ENCODE results near the gene TP73. TPM values are rescaled to one million over a fixed set of nuclear protein-coding genes. Genes with fewer than 3 reads are reported as not detected.
A peak's percentile ranks its signal among the peaks of the same experiment; 100 is the strongest.

The TP73 gene
- total and polyA plus RNA-seq, 5 experiments from 2014 or later: 0.04 to 0.06 TPM; not detected in 3

- peaks cover 0 to 1% (median 0%) of the 10 kb centered on the region in 3 donors for H3K36me3 Mint-ChIP-seq
- H3K27me3 Mint-ChIP-seq: peaks cover 2 to 25% (median 10%) of the 10 kb centered on the region in 5 donors
These were observed 78.4 kb downstream of the TP73 start for GRCh38 chr1:3730543-3731247.

DNA sequence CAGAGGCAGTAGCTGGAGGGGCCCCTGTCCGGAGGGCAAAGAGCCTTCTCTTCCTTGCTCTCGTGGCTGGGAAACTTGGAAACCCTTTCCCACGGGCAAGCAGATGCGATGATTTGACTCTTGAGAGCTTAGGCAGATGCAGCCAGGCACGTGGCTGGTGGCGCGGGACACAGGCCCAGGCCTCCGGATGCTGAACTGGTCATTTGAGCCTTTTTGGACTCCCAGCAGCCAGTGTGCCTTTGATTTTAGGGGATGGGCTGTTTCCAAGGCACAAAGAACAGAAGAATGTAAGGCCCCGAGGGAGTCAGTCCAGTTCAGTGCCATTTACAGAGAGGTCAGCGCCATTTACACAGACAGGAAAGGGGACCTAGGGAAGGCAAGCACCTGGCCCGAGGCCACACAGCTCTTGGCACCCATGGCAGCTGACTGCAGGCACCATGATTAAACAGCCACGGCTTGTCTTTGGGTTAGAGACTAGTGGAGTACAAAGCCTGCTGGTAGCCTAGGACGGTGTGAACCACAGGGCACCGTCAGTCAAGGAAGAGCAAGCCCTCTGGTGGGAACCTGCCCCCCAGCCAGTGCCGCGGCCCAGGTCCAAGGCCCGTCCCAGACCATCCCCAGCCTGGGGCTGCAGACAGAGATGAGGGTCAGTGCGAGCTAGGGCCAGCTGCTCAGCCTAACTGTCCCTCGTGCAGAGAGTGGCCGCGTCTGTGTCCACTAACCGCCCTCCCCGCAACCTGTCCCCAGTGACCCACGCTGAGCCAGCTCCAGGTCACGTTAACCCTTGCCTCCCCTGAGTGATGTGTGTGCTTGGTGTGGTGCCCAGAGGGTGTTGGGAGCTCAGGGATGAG is 79.5 kb downstream of the TP73 start:
- no peak overlapping the region for H3K27ac Mint-ChIP-seq
- H3K27me3 Mint-ChIP-seq: peaks cover 2 to 19% (median 8%) of the 10 kb centered on the region in 5 donors
- peaks cover 0 to 11% (median under 1%) of the 10 kb centered on the region in 3 donors for H3K36me3 Mint-ChIP-seq
- H3K9me3 Mint-ChIP-seq: peaks cover 0 to 2% (median 0%) of the 10 kb centered on the region in 9 donors
- DNase-seq: no peak
- ATAC-seq: no peak
- H3K4me3 Mint-ChIP-seq: no peak overlapping the region
- H3K4me1 Mint-ChIP-seq: no peaks in the 10 kb centered on the region
- POLR2A ChIA-PET: no interaction called here

More at GRCh38 chr1:3730543-3731247, 78.4 kb downstream of the TP73 start:
- Mint-ChIP-seq H3K9me3 (peaks cover 0 to 2% (median 0%) of the 10 kb centered on the region in 9 donors), H3K27ac (no peak overlapping the region), H3K4me3 (no peak overlapping the region), H3K4me1 (no peaks in the 10 kb centered on the region)
- ATAC-seq (no peak), DNase-seq (no peak)
- POLR2A ChIA-PET: no interaction called here

DNA sequence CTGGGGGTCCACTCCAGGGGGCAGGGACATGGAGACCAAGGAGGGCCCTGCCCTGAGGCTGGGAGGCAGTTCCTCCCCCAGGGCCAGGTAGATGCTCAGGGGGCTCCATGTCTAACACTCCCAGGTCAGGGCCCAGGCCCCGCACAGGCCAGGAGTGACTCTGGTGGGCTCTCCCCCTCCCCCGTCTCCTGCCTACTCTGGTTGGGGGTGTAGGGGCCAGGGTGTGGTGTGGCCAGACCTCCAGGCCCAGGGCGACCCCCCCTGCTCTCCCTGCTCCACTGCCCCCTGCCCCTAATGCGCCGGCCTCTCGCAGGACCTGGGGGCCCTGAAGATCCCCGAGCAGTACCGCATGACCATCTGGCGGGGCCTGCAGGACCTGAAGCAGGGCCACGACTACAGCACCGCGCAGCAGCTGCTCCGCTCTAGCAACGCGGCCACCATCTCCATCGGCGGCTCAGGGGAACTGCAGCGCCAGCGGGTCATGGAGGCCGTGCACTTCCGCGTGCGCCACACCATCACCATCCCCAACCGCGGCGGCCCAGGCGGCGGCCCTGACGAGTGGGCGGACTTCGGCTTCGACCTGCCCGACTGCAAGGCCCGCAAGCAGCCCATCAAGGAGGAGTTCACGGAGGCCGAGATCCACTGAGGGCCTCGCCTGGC is 80.2 kb downstream of the TP73 start:
- Mint-ChIP-seq H3K27me3 (peaks cover 2 to 15% (median 6%) of the 10 kb centered on the region in 5 donors), H3K36me3 (peaks cover 0 to 11% (median 8%) of the 10 kb centered on the region in 3 donors), H3K9me3 (peaks cover 0 to 2% (median 0%) of the 10 kb centered on the region in 9 donors), H3K4me3 (no peak overlapping the region), H3K27ac (peak overlapping the region in 1 of 10 donors; percentile 41), H3K4me1 (no peaks in the 10 kb centered on the region)
- DNase-seq: no peak
- ATAC-seq: no peak
- POLR2A ChIA-PET: no interaction called here

GRCh38 chr1:3733094-3733882 is 81.0 kb downstream of the TP73 start:
- peaks cover 2 to 12% (median 6%) of the 10 kb centered on the region in 5 donors for H3K27me3 Mint-ChIP-seq
- no peak overlapping the region for H3K27ac Mint-ChIP-seq
- no peaks in the 10 kb centered on the region for H3K4me1 Mint-ChIP-seq
- H3K9me3 Mint-ChIP-seq: peaks cover 0 to 2% (median 0%) of the 10 kb centered on the region in 9 donors
- POLR2A ChIA-PET: no interaction called here
- no peak for ATAC-seq
- peaks cover 0 to 11% (median 8%) of the 10 kb centered on the region in 3 donors for H3K36me3 Mint-ChIP-seq
- no peak overlapping the region for H3K4me3 Mint-ChIP-seq
- DNase-seq: no peak

GRCh38 chr1:3733883-3734589 is 81.7 kb downstream of the TP73 start:
- ATAC-seq (no peak), DNase-seq (no peak)
- no peaks in the 10 kb centered on the region for H3K9me3 Mint-ChIP-seq
- H3K4me1 Mint-ChIP-seq: no peaks in the 10 kb centered on the region
- peak overlapping the region in 1 of 10 donors; percentile 5 for H3K27ac Mint-ChIP-seq
- H3K27me3 Mint-ChIP-seq: peaks cover 0 to 4% (median 1%) of the 10 kb centered on the region in 5 donors
- POLR2A ChIA-PET: no interaction called here
- no peak overlapping the region for H3K4me3 Mint-ChIP-seq
- peaks cover 0 to 11% (median 8%) of the 10 kb centered on the region in 3 donors for H3K36me3 Mint-ChIP-seq

DNA sequence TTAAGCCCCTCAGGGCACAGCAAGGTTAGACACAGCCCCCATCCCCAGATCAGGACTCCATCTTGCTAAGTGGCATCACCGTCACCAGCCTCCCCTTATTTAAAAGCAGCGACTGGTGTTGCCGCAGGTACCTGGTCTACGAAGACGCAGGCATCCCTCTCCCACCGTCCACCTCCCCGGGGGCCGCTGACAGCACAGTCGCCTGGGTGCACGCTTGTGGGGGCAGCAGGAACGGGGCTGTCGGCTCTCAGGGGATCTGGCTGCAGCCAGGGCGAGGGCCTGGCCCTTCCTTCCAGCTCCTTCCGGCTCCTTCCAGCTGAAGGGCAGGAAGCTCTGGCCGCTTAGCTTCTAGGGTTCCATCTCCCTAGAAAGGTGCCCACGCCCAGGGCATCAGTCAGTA is 82.3 kb downstream of the TP73 start:
- no peak overlapping the region for H3K27ac Mint-ChIP-seq
- no peak for DNase-seq
- no peak for ATAC-seq
- no peak overlapping the region for H3K4me3 Mint-ChIP-seq
- POLR2A ChIA-PET: no interaction called here
- no peaks in the 10 kb centered on the region for H3K4me1 Mint-ChIP-seq
- H3K36me3 Mint-ChIP-seq: peaks cover 0 to 11% (median 8%) of the 10 kb centered on the region in 3 donors
- H3K27me3 Mint-ChIP-seq: peaks cover 0 to 2% (median 0%) of the 10 kb centered on the region in 5 donors
- H3K9me3 Mint-ChIP-seq: no peaks in the 10 kb centered on the region

DNA sequence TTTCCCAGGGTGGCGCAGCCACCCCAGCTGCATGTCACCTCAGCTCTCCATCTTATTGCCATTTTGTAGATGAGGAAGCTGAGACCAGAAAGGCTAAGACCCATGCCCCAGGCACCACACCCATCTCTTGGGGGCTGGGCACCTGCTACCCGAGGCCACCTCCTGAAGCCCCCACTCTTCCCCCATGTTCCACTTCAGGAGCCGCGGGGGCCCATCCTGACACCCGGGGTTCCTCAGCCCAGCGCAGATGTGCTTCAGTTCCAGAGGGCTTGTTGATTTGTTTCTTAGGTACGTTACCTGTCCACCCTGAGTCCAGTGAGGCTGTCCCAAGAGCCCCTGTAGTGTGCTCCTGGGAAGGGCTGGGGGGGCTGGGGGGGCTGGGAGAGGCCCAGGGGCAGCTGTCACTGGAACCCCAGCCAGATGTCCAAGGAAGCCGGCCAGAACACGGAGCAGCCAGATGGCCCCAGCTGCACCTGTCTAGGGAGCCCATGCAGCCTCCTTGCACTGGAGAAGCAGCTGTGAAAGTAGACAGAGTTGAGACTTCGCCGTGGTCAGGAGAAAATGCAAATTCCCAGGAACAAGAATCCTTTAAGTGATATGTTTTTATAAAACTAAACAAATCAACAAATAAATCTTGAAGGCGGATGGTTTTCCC is 82.8 kb downstream of the TP73 start:
- Mint-ChIP-seq H3K36me3 (peaks cover 0 to 11% (median 8%) of the 10 kb centered on the region in 3 donors), H3K4me3 (no peak overlapping the region), H3K27ac (no peak overlapping the region), H3K4me1 (no peaks in the 10 kb centered on the region), H3K9me3 (no peaks in the 10 kb centered on the region), H3K27me3 (peaks cover 0 to 2% (median 0%) of the 10 kb centered on the region in 5 donors)
- POLR2A ChIA-PET: no interaction called here
- DNase-seq (no peak), ATAC-seq (no peak)

GRCh38 chr1:3735688-3736087 is 83.4 kb downstream of the TP73 start:
- ATAC-seq (no peak), DNase-seq (no peak)
- Mint-ChIP-seq H3K4me3 (peak overlapping the region in 1 of 10 donors; percentile 7), H3K27ac (peak overlapping the region in 1 of 10 donors; percentile 65), H3K4me1 (no peaks in the 10 kb centered on the region), H3K36me3 (peaks cover 0 to 11% (median 9%) of the 10 kb centered on the region in 3 donors), H3K9me3 (no peaks in the 10 kb centered on the region), H3K27me3 (peaks cover 0 to 2% (median 0%) of the 10 kb centered on the region in 5 donors)
- POLR2A ChIA-PET: no interaction called here

GRCh38 chr1:3736131-3736561 is 83.8 kb downstream of the TP73 start:
- ATAC-seq (no peak), DNase-seq (no peak)
- no peaks in the 10 kb centered on the region for H3K4me1 Mint-ChIP-seq
- POLR2A ChIA-PET: no interaction called here
- H3K36me3 Mint-ChIP-seq: peaks cover 0 to 11% (median 11%) of the 10 kb centered on the region in 3 donors
- H3K27ac Mint-ChIP-seq: peak overlapping the region in 1 of 10 donors; percentile 65
- H3K27me3 Mint-ChIP-seq: no peaks in the 10 kb centered on the region
- H3K9me3 Mint-ChIP-seq: no peaks in the 10 kb centered on the region
- H3K4me3 Mint-ChIP-seq: peak overlapping the region in 1 of 10 donors; percentile 7

DNA sequence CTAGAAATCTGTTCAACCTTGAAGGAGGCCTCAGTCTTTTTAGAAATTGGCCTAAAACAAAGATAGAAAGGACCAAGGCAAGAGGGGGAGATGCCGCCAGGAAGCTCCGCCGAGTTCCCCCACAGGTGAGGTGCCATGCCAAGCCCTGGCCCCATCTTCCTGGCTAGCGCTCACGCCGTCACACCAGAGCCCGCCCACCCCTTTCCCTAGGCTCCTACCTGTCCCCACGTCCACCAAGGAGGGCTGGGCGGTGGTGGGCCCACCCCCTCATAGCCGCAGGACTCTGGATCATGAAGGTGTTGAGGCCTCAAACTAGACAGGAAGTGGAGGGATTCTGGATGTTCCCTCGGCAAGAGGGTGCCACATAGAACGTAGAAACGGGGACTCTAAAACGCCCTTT is 84.4 kb downstream of the TP73 start:
- peaks cover 0 to 2% (median under 1%) of the 10 kb centered on the region in 4 donors for H3K4me1 Mint-ChIP-seq
- DNase-seq: no peak
- no peaks in the 10 kb centered on the region for H3K9me3 Mint-ChIP-seq
- no peaks in the 10 kb centered on the region for H3K27me3 Mint-ChIP-seq
- peaks cover 0 to 15% (median 11%) of the 10 kb centered on the region in 3 donors for H3K36me3 Mint-ChIP-seq
- no peak overlapping the region for H3K4me3 Mint-ChIP-seq
- POLR2A ChIA-PET: no interaction called here
- ATAC-seq: no peak
- no peak overlapping the region for H3K27ac Mint-ChIP-seq

DNA sequence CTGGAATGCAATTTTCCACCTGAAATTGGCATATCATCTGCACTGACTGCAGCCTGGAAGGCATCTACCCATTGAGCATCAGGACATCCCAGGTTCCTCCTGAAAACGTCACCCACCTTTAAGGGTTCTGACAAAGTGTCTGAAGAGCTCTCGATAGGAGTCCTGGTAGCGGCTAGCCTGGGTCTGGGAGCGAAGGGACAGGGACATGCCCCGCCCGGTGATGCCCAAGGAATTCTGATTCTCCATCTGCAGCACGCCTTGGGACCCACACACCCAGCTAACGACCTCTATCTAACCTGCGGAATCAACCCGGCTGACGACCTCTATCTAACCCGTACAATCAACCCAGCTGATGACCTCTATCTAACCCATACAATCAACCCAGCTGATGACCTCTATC is 86.6 kb downstream of the TP73 start:
- POLR2A ChIA-PET: no interaction called here
- Mint-ChIP-seq H3K4me1 (peaks cover 0 to 11% (median 6%) of the 10 kb centered on the region in 4 donors), H3K4me3 (no peak overlapping the region), H3K9me3 (no peaks in the 10 kb centered on the region), H3K27me3 (no peaks in the 10 kb centered on the region), H3K36me3 (peaks cover 0 to 30% (median 11%) of the 10 kb centered on the region in 3 donors), H3K27ac (no peak overlapping the region)
- DNase-seq (no peak), ATAC-seq (no peak)
